ENCODE measurements around the gene MTX1.
A peak's percentile ranks its signal among the peaks of the same experiment; 100 is the strongest.
"Not testable (repeated sequence)": the region's sequence is repeated elsewhere in the genome, so short reads cannot be mapped to it uniquely, and the experiment has no call there.

Gene MTX1

DNA sequence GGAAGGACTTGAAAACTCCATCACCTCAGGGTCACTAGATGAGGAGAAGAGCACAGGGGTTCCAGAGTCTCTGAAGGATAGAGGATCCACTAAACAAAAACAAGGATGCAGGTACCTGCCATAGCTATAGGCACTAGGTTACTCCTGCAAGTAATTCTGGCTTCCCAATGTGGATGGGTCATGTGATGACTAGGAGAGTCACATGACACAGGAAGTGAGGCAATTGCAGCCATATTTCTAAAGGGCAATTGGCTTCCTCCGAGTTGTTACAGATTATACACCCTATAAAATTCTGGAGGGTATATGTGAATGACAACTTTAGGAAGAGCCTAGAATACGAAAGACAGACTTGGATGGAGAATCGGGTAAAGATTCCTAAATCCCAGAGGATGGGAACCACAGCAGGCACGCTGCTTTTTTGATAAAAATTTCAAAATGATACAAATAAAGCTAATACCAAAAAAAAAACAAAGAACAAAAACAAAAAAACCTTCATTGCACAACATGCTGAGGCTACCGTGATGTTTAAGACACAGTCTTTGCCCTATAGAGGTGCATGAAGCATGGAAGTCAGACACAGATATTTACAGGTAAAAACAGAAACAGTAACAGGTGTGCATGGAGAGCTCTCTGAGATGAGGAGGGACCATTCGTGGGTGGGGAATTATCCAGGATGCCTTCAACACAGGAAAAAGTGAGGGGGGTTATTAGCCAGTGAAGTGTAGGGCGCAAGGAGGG, 10.5 kb downstream of the MTX1 start:
- peak in 1 of 2 experiments; percentile 74 for DNase-seq (ENCODE audit: low read depth in 1 of 2, low spot score in 1 of 2)
- Histone ChIP-seq H3K4me3 (replicated peaks; ENCODE audit: insufficient read depth, low read length) (no peak overlapping the region), H3K27ac (replicated peaks) (peak overlapping the region; percentile 63), H3K27me3 (ENCODE audit: insufficient read depth, poor library complexity, severe bottlenecking) (no peaks in the 10 kb centered on the region)
- TF ChIP-seq GABPA (IDR thresholded peaks at IDR 0.05; ENCODE audit: low read depth) (no peak), SPI1 (IDR thresholded peaks at IDR 0.05; ENCODE audit: borderline replicate concordance, low read depth) (no peak), POLR2AphosphoS5 (IDR thresholded peaks at IDR 0.05; ENCODE audit: low read depth) (no peak)
- TF ChIP-seq, protein P1, sequence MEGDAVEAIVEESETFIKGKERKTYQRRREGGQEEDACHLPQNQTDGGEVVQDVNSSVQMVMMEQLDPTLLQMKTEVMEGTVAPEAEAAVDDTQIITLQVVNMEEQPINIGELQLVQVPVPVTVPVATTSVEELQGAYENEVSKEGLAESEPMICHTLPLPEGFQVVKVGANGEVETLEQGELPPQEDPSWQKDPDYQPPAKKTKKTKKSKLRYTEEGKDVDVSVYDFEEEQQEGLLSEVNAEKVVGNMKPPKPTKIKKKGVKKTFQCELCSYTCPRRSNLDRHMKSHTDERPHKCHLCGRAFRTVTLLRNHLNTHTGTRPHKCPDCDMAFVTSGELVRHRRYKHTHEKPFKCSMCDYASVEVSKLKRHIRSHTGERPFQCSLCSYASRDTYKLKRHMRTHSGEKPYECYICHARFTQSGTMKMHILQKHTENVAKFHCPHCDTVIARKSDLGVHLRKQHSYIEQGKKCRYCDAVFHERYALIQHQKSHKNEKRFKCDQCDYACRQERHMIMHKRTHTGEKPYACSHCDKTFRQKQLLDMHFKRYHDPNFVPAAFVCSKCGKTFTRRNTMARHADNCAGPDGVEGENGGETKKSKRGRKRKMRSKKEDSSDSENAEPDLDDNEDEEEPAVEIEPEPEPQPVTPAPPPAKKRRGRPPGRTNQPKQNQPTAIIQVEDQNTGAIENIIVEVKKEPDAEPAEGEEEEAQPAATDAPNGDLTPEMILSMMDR (IDR thresholded peaks at IDR 0.05; ENCODE audit: insufficient read depth, low read length) = no peak
- TF ChIP-seq, protein P2, sequence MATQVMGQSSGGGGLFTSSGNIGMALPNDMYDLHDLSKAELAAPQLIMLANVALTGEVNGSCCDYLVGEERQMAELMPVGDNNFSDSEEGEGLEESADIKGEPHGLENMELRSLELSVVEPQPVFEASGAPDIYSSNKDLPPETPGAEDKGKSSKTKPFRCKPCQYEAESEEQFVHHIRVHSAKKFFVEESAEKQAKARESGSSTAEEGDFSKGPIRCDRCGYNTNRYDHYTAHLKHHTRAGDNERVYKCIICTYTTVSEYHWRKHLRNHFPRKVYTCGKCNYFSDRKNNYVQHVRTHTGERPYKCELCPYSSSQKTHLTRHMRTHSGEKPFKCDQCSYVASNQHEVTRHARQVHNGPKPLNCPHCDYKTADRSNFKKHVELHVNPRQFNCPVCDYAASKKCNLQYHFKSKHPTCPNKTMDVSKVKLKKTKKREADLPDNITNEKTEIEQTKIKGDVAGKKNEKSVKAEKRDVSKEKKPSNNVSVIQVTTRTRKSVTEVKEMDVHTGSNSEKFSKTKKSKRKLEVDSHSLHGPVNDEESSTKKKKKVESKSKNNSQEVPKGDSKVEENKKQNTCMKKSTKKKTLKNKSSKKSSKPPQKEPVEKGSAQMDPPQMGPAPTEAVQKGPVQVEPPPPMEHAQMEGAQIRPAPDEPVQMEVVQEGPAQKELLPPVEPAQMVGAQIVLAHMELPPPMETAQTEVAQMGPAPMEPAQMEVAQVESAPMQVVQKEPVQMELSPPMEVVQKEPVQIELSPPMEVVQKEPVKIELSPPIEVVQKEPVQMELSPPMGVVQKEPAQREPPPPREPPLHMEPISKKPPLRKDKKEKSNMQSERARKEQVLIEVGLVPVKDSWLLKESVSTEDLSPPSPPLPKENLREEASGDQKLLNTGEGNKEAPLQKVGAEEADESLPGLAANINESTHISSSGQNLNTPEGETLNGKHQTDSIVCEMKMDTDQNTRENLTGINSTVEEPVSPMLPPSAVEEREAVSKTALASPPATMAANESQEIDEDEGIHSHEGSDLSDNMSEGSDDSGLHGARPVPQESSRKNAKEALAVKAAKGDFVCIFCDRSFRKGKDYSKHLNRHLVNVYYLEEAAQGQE (IDR thresholded peaks at IDR 0.05; ENCODE audit: insufficient replicate concordance, low read depth) = no peak

DNA sequence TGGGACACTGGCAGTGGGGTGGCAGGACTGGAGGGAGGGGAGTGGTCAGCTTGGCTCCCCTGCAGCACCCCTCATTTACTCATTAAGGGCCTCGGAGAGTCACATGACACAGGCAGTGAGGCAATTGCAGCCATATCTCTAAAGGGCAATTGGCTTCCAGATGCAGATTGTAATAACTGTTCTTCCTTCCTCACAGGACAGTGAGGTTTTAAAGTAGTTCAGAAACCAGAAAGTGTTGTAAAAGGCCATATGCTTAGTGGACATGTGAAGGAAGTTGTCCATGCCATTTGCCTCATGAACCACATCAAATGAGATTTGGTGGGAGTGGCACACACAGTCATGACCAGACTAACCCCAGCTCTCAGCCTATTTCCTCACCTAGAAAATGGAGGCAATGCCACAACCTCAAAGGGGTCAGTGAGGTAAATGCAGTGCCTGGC, 11.1 kb downstream of the MTX1 start:
- DNase-seq (ENCODE audit: low read depth in 1 of 2, low spot score in 1 of 2) = peak in 1 of 2 experiments; percentile 73

DNA sequence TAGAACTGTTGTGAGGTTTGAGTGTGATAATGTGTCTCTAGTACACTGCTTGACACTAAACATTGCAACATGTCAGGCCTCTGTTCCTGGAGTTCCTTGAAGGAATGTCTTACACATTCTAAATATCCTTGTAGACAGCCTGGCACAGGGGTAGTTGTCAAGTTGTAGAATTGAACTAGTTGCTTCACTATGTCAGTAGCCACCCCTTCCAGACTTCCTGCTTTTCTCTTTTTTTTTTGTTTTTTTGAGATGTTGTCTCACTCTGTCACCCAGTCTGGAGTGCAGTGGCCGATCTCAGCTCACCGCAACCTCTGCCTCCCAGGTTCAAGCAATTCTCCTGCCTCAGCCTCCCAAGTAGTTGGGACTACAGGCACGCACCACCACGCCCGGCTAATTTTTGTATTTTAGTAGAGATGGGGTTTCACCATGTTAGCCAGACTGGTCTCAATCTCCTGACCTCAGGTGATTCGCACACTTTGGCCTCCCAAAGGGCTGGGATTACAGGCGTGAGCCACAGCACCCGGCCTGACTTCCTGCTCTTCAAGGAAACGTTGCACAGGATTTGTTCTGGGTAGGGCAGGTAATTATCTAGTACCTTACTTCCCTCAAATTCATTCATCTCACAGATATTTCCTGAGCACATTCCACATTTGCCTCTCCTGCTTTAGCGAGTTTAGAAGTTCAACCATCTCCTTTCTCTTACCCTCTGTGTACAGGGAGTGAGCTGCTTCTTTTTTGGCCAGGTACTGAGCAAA, 11.9 kb downstream of the MTX1 start:
- TF ChIP-seq SPI1 (IDR thresholded peaks at IDR 0.05; ENCODE audit: borderline replicate concordance, low read depth) = peak; percentile 15; the same call in 1 of the 2 replicates
- not testable (repeated sequence) for H3K4me3 ChIP-seq (replicated peaks; ENCODE audit: insufficient read depth, low read length); H3K27me3 ChIP-seq (ENCODE audit: insufficient read depth, poor library complexity, severe bottlenecking); DNase-seq (ENCODE audit: low read depth in 1 of 2, low spot score in 1 of 2)
- peak overlapping the region; percentile 63 for H3K27ac ChIP-seq (replicated peaks)

More for the DNA sequence above, 11.1 kb downstream of the MTX1 start:
- H3K4me3 ChIP-seq (replicated peaks; ENCODE audit: insufficient read depth, low read length) = no peak overlapping the region
- H3K27me3 ChIP-seq (ENCODE audit: insufficient read depth, poor library complexity, severe bottlenecking) = no peaks in the 10 kb centered on the region
- peak overlapping the region; percentile 63 for H3K27ac ChIP-seq (replicated peaks)
- TF ChIP-seq, protein P1 (IDR thresholded peaks at IDR 0.05; ENCODE audit: insufficient read depth, low read length) = no peak
- TF ChIP-seq SPI1 (IDR thresholded peaks at IDR 0.05; ENCODE audit: borderline replicate concordance, low read depth) = no peak

DNA sequence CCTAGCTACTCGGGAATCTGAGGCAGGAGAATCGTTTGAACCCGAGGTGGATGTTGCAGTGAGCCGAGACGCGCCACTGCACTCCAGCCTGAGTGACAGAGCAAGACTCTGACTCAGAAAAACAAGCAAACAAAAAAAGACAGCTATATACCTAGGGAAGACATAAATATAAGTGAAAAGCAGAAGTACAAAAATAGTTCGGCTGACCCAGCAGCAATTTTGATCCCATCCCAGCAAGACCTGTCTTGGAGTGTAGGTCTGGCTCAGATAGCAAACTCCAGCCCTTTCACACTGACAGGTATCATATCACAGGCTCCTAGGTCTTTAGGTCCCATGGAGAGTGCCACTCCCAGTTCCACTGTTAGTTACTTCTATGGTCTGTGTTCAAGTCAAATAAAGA, 14.6 kb downstream of the MTX1 start:
- no peak for DNase-seq (ENCODE audit: low read depth in 1 of 2, low spot score in 1 of 2)

DNA sequence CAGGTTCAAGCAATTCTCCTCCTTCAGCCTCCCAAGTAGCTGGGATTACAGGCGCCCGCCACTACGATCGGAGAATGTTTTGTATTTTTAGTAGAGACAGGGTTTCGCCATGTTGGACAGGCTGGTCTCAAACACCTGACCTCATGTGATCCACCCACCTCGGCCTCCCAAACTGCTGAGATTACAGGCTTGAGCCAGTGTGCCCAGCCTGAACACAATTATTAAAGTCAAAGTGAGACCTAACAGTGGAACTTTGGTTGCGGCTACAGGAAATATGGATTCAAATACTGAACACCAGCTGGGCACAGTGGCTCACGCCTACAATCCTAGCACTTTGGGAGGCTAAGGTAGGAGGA, 16.9 kb downstream of the MTX1 start:
- H3K27me3 ChIP-seq (ENCODE audit: insufficient read depth, poor library complexity, severe bottlenecking); DNase-seq (ENCODE audit: low read depth in 1 of 2, low spot score in 1 of 2); H3K27ac ChIP-seq (replicated peaks); H3K4me3 ChIP-seq (replicated peaks; ENCODE audit: insufficient read depth, low read length): not testable (repeated sequence)

More for the DNA sequence above, 14.6 kb downstream of the MTX1 start:
- TF ChIP-seq, protein P2 (IDR thresholded peaks at IDR 0.05; ENCODE audit: insufficient replicate concordance, low read depth) = no peak
- TF ChIP-seq, protein P1 (IDR thresholded peaks at IDR 0.05; ENCODE audit: insufficient read depth, low read length) = no peak
- no peak for TF ChIP-seq GABPA (IDR thresholded peaks at IDR 0.05; ENCODE audit: low read depth)
- TF ChIP-seq SPI1 (IDR thresholded peaks at IDR 0.05; ENCODE audit: borderline replicate concordance, low read depth) = no peak
- TF ChIP-seq POLR2AphosphoS5 (IDR thresholded peaks at IDR 0.05; ENCODE audit: low read depth) = no peak
- no peak overlapping the region for H3K27ac ChIP-seq (replicated peaks)
- no peaks in the 10 kb centered on the region for H3K27me3 ChIP-seq (ENCODE audit: insufficient read depth, poor library complexity, severe bottlenecking)
- H3K4me3 ChIP-seq (replicated peaks; ENCODE audit: insufficient read depth, low read length) = no peak overlapping the region

Data from HL-60 (cell line).